K562 (cell line): Measurements from ENCODE around the gene ZNF668. TPM values are rescaled to one million over a fixed set of nuclear protein-coding genes. Genes with fewer than 3 reads are reported as not detected.
A peak's percentile ranks its signal among the peaks of the same experiment; 100 is the strongest.

ENCODE experiments used
- ATAC-seq: fragments of 200-7000 bp; cut with Tn5 transposase; 3 replicates; pipeline ENCODE4 v1.9.1; 2020; ENCODE audit warnings: moderate library complexity
- BruUV-seq: library from RNA; stranded (reverse); fragments of 400-500 nt; replicated peaks from 2 replicates; lab custom pipeline; 2021; lab: Mats Ljungman, UMichigan
- CTCF ChIA-PET: fragments of 300-600 bp; formaldehyde crosslinking; extraction: SDS; loops from one replicate; lab custom pipeline; 2021; ENCODE audit warnings: low intra/inter-chr PET ratio; lab: Yijun Ruan, JAX
- POLR2A ChIA-PET: fragments of 300-600, 350-650 bp; sonication (Branson Sonifier 250); formaldehyde crosslinking; extraction: SDS; loops from one replicate; lab custom pipeline; 2021; ENCODE audit warnings: antibody characterized with exemption, inconsistent platforms; lab: Yijun Ruan, JAX
- DNase-seq, 4 experiments: peaks; one replicate each; pipeline versions ENCODE4 v3.0.0 to v3.0.0-alpha.2; 2011 to 2018; ENCODE audit warnings: low spot score in 3 of 4, mixed read lengths in 3 of 4; ENCODE audit errors: extremely low read depth in 1 of 4
- FAIRE-seq: peaks from 2 replicates; lab custom pipeline; 2011; peaks lifted over from hg19 to GRCh38; lab: Jason Lieb, UNC
- H2AFZ ChIP-seq: 2 replicates; pipeline ENCODE4 v1.6.0; 2011; ENCODE audit warnings: low read depth, low read length, control low read depth, inconsistent platforms
- H3K27ac ChIP-seq: fragments of 200-600 bp; 3 replicates; pipeline ENCODE4 v1.8.0; 2011; ENCODE audit warnings: low read depth, mild to moderate bottlenecking, control low read depth, inconsistent platforms, low read length, moderate library complexity, mixed read lengths; ENCODE audit errors: extremely low read depth
- H3K27me3 ChIP-seq, 2 experiments: fragments of 300-600 bp in 1 of 2; 2 replicates in 1 of 2; 3 replicates in 1 of 2; pipeline versions ENCODE4 v1.6.0 to v1.8.0; 2011; ENCODE audit warnings: inconsistent platforms in 2 of 2, low read length in 2 of 2, mild to moderate bottlenecking in 1 of 2, mixed read lengths in 1 of 2, moderate library complexity in 1 of 2; ENCODE audit not compliant: control insufficient read depth in 2 of 2, insufficient read depth in 2 of 2
- H3K36me3 ChIP-seq: fragments of 300-600 bp; 3 replicates; pipeline ENCODE4 v1.8.0; 2011; ENCODE audit warnings: mild to moderate bottlenecking, low read length, inconsistent platforms; ENCODE audit not compliant: control insufficient read depth, insufficient read depth
- H3K4me1 ChIP-seq, 2 experiments: fragments of 200-600 bp in 1 of 2; replicated peaks in 1 of 2; 2 replicates in 1 of 2; 3 replicates in 1 of 2; pipeline versions ENCODE4 v1.5.1 to v1.8.0; 2011; ENCODE audit warnings: inconsistent platforms in 2 of 2, low read length in 2 of 2, mild to moderate bottlenecking in 1 of 2, mixed read lengths in 1 of 2, moderate library complexity in 1 of 2; ENCODE audit not compliant: control insufficient read depth in 2 of 2, insufficient read depth in 2 of 2
- H3K4me2 ChIP-seq: 2 replicates; pipeline ENCODE4 v1.6.1; 2011; ENCODE audit warnings: low read length, control low read depth, inconsistent platforms, mixed read lengths; ENCODE audit not compliant: insufficient read depth
- H3K4me3 ChIP-seq: fragments of 200-600 bp; sonication (generic), shearing (Covaris generic); 2 replicates; pipeline ENCODE4 v1.5.1; 2016; ENCODE audit warnings: control low read depth, inconsistent platforms
- H3K79me2 ChIP-seq: fragments of 200-600 bp; 3 replicates; pipeline ENCODE4 v1.8.0; 2011; ENCODE audit warnings: low read length, inconsistent platforms; ENCODE audit not compliant: control insufficient read depth, insufficient read depth
- H3K9ac ChIP-seq, 2 experiments: 2 replicates each; pipeline versions ENCODE4 v1.6.0 to v1.6.1; 2011; ENCODE audit warnings: low read depth in 2 of 2, low read length in 2 of 2, control low read depth in 1 of 2, inconsistent platforms in 1 of 2, mild to moderate bottlenecking in 1 of 2, mixed read lengths in 1 of 2; ENCODE audit not compliant: insufficient read depth in 1 of 2
- H3K9me1 ChIP-seq: one replicate; pipeline ENCODE4 v1.6.0; 2011; ENCODE audit warnings: inconsistent platforms, mild to moderate bottlenecking, low read length, moderate library complexity; ENCODE audit not compliant: control insufficient read depth, insufficient read depth
- H3K9me3 ChIP-seq: replicated peaks from 2 replicates; pipeline ENCODE4 v1.5.1; 2011; ENCODE audit warnings: low read depth, low read length, inconsistent platforms; ENCODE audit not compliant: control insufficient read depth, insufficient read depth
- H4K20me1 ChIP-seq: replicated peaks from 2 replicates; pipeline ENCODE4 v1.6.1; 2011; ENCODE audit warnings: low read length, inconsistent platforms, mixed read lengths; ENCODE audit not compliant: control insufficient read depth, insufficient read depth
- ELF4 ChIP-seq: fragments of 450-650 bp; formaldehyde crosslinking; IDR thresholded peaks from 2 replicates; pipeline ENCODE4 v1.4.0; 2022; ENCODE audit warnings: missing genetic modification characterization
- NFYB ChIP-seq: IDR thresholded peaks from 2 replicates; pipeline ENCODE4 v1.6.1; 2011; ENCODE audit warnings: mild to moderate bottlenecking, moderate library complexity; ENCODE audit not compliant: insufficient read length; ENCODE audit errors: extremely low read depth
- POLR2G ChIP-seq: fragments of 200-400 bp; formaldehyde crosslinking; IDR thresholded peaks from 2 replicates; pipeline ENCODE4 v1.6.1; 2017; ENCODE audit warnings: low read depth, mild to moderate bottlenecking, antibody characterized with exemption, low read length, moderate library complexity
- RBFOX2 ChIP-seq: fragments of 200-400 bp; formaldehyde crosslinking; IDR thresholded peaks from 2 replicates; pipeline ENCODE4 v1.6.1; 2017; ENCODE audit warnings: low read depth, mild to moderate bottlenecking, low read length, moderate library complexity
- ZNF707 ChIP-seq: fragments of 250-450 bp; sonication (Bioruptor Pico); conservative IDR thresholded peaks from 2 replicates; pipeline ENCODE4 v1.8.0; 2022; ENCODE audit warnings: inconsistent platforms, mild to moderate bottlenecking, moderate library complexity
- ZNF717 ChIP-seq: fragments of 250-450 bp; sonication (Bioruptor Pico); IDR thresholded peaks from 2 replicates; pipeline ENCODE4 v1.5.0; 2021
- WGBS: fragments of 100-300 bp; shearing (Covaris generic); methylation state at CpG from one replicate; pipeline ENCODE4 v1.1.6; 2016; ENCODE audit warnings: low coverage, mixed read lengths; ENCODE audit not compliant: insufficient coverage; ENCODE audit errors: missing lambda C conversion rate; 5-methylcytosine and 5-hydroxymethylcytosine counted together
- in situ Hi-C: fragments of 300-500 bp; cut with MboI; formaldehyde crosslinking; loops from 4 replicates; pipeline ENCODE4 v1.15.0; 2018; ENCODE audit warnings: inconsistent platforms, mixed read lengths
- intact Hi-C: fragments of 100-400 bp; cut with micrococcal nuclease; formaldehyde crosslinking; loops from 2 replicates; pipeline ENCODE4 v1.14.2; 2022
- polyA plus RNA-seq, 8 experiments: library from polyadenylated mRNA; depleted of rRNA in 4 of 8; stranded (reverse) in 5 of 8; unstranded in 3 of 8; fragments of >200 nt; fragmentation: Nextera tagmentation in 2 of 8; fragmentation: Illumina TruSeq in 1 of 8; extraction: Ambion mirVana in 2 of 8; extraction: Trizol in 1 of 8; gene quantifications; 2 replicates each; pipeline versions ENCODE4 v1.2.1 to v1.2.3, GENCODE V29; 2011 to 2014; ENCODE audit warnings: inconsistent platforms in 1 of 8, missing spikeins in 1 of 8
- total RNA-seq, 7 experiments: library from RNA; depleted of rRNA in 6 of 7; stranded (reverse); fragments of >200 nt in 6 of 7; fragmentation: Illumina TruSeq in 2 of 7; extraction: Trizol in 2 of 7; gene quantifications; 2 replicates each; pipeline versions ENCODE4 v1.2.1 to v1.2.3, GENCODE V29; 2011 to 2021; ENCODE audit warnings: low replicate concordance in 1 of 7
- TF ChIP-seq, protein P1 (sequence below): fragments of 250-450 bp; sonication (Bioruptor Pico); IDR thresholded peaks from 2 replicates; pipeline ENCODE4 v1.5.1; 2021; ENCODE audit warnings: mild to moderate bottlenecking

ZNF668 gene
- total and polyA plus RNA-seq, 9 of the 15 experiments (the other 6 are each of a cell fraction or from before 2014, with no cell fraction given) = 0.04 to 15.3 (median 3.8) TPM; not detected in 1

DNA sequence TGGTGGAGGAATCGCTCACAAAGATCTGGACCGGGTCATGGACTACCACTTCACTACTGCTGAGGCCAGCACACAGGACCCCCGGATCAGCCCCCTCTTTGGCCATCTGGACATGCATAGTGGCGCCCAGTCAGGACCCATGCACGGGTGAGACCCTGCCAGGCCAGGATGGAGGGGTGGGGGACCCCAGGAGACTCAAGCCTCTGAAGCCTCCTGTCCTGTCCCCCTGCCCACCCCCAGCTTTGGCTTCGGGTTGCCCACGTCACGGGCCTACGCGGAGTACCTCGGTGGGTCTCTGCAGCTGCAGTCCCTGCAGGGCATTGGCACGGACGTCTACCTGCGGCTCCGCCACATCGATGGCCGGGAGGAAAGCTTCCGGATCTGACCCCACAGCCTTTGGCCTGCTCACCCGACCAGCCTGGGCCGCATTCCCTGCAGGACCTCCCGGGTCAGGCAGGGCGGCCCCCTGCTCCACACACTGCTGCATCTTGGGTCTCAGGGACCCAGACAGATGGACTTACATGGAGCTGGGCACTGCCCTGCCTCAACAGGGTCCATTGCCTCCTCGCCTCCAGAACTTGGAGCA is 37.9 kb upstream of the ZNF668 start:
- H2AFZ ChIP-seq = no peak overlapping the region
- DNase-seq (no peak), ATAC-seq (no peak)
- peak overlapping the region in 1 of 2 experiments; percentile 43; a peak in 2 of 4 replicates for H3K9ac ChIP-seq
- H3K79me2 ChIP-seq = peaks cover 25% of the 10 kb centered on the region
- no peaks in the 10 kb centered on the region for H3K9me1 ChIP-seq
- CTCF ChIA-PET = no interaction called here
- BruUV-seq = no TSS peak
- no peaks in the 10 kb centered on the region; the same call in 1 of the 2 replicates for H4K20me1 ChIP-seq
- peaks cover 4 to 44% of the 10 kb centered on the region in 2 experiments; a peak in 4 of 5 replicates for H3K4me1 ChIP-seq
- no peak for TF ChIP-seq ELF4
- TF ChIP-seq ZNF707 = no peak
- TF ChIP-seq RBFOX2 = peak; percentile 50
- peak; percentile 57 for TF ChIP-seq POLR2G
- TF ChIP-seq ZNF717 (CRISPR knock-in tag) = no peak
- TF ChIP-seq, protein P1, sequence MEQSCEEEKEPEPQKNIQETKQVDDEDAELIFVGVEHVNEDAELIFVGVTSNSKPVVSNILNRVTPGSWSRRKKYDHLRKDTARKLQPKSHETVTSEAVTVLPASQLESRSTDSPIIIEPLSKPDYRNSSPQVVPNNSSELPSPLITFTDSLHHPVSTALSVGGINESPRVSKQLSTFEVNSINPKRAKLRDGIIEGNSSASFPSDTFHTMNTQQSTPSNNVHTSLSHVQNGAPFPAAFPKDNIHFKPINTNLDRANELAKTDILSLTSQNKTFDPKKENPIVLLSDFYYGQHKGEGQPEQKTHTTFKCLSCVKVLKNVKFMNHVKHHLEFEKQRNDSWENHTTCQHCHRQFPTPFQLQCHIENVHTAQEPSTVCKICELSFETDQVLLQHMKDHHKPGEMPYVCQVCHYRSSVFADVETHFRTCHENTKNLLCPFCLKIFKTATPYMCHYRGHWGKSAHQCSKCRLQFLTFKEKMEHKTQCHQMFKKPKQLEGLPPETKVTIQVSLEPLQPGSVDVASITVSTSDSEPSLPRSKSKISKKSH = no peak
- TF ChIP-seq NFYB = no peak
- TF ChIP-seq, all 486 proteins: peak for 2
- Histone ChIP-seq H3K27ac (no peak overlapping the region), H3K36me3 (peaks cover 51% of the 10 kb centered on the region; the same call in 2 of the 3 replicates), H3K4me3 (no peak overlapping the region), H3K4me2 (no peak overlapping the region), H3K9me3 (no peaks in the 10 kb centered on the region), H3K27me3 (no peaks in the 10 kb centered on the region)
- FAIRE-seq = no peak
- 91% methylated on average over 17 of the region's 23 CpGs for whole genome bisulfite sequencing
- intact Hi-C loops = no loop called here
- in situ Hi-C loops = no loop called here
- POLR2A ChIA-PET = interaction anchor here (0.6 to 1.2 kb wide), 4 partner anchors 9 to 154 kb away, joined by 3 to 5 read pairs (median 3); partner anchors contain the start of gene SETD1A
